HEK293T (cell line): ENCODE measurements around the gene STON2.

ENCODE experiments used
- ARNT ChIP-seq: fragments of 450-650 bp; IDR thresholded peaks from 2 replicates; pipeline ENCODE4 v1.6.1; 2017; ENCODE audit warnings: mild to moderate bottlenecking
- BHLHE40 ChIP-seq: fragments of 450-650 bp; IDR thresholded peaks from 2 replicates; pipeline ENCODE4 v1.6.1; 2016; ENCODE audit warnings: mild to moderate bottlenecking, moderate library complexity, borderline replicate concordance
- CTBP1 ChIP-seq: fragments of 450-650 bp; IDR thresholded peaks from 2 replicates; pipeline ENCODE4 v1.6.1; 2016; ENCODE audit warnings: borderline replicate concordance
- FOXK2 ChIP-seq: fragments of 450-650 bp; IDR thresholded peaks from 2 replicates; pipeline ENCODE4 v1.6.1; 2016; ENCODE audit warnings: mild to moderate bottlenecking
- FOXM1 ChIP-seq: fragments of 450-650 bp; IDR thresholded peaks from 2 replicates; pipeline ENCODE4 v1.6.1; 2017; ENCODE audit warnings: mild to moderate bottlenecking, borderline replicate concordance
- HDGF ChIP-seq: fragments of 450-650 bp; IDR thresholded peaks from 2 replicates; pipeline ENCODE4 v1.6.1; 2017; ENCODE audit warnings: antibody characterized with exemption, borderline replicate concordance
- LEF1 ChIP-seq: fragments of 450-650 bp; IDR thresholded peaks from 2 replicates; pipeline ENCODE4 v1.6.1; 2017; ENCODE audit warnings: mild to moderate bottlenecking, borderline replicate concordance
- NFRKB ChIP-seq: fragments of 450-650 bp; IDR thresholded peaks from 2 replicates; pipeline ENCODE4 v1.6.1; 2016; ENCODE audit warnings: mild to moderate bottlenecking, moderate library complexity
- SP1 ChIP-seq: fragments of 450-650 bp; IDR thresholded peaks from 2 replicates; pipeline ENCODE4 v1.6.1; 2017
- SUZ12 ChIP-seq: fragments of 450-650 bp; IDR thresholded peaks from 2 replicates; pipeline ENCODE4 v1.6.1; 2016; ENCODE audit warnings: mild to moderate bottlenecking
- TARDBP ChIP-seq: fragments of 450-650 bp; IDR thresholded peaks from 2 replicates; pipeline ENCODE4 v1.6.1; 2016
- ZNF384 ChIP-seq: fragments of 450-650 bp; IDR thresholded peaks from 2 replicates; pipeline ENCODE4 v1.6.1; 2016
- TF ChIP-seq, protein P1 (sequence below): fragments of 450-650 bp; IDR thresholded peaks from 2 replicates; pipeline ENCODE4 v1.6.1; 2016

GRCh38 chr14:81390696-81391095 lies 9.4 kb downstream of the STON2 start:
- TF ChIP-seq SP1 (no peak), NFRKB (no peak), FOXM1 (no peak), LEF1 (no peak), HDGF (no peak), TARDBP (no peak), SUZ12 (no peak), BHLHE40 (no peak), FOXK2 (no peak), ARNT (no peak), ZNF384 (no peak), CTBP1 (no peak)
- TF ChIP-seq, protein P1, sequence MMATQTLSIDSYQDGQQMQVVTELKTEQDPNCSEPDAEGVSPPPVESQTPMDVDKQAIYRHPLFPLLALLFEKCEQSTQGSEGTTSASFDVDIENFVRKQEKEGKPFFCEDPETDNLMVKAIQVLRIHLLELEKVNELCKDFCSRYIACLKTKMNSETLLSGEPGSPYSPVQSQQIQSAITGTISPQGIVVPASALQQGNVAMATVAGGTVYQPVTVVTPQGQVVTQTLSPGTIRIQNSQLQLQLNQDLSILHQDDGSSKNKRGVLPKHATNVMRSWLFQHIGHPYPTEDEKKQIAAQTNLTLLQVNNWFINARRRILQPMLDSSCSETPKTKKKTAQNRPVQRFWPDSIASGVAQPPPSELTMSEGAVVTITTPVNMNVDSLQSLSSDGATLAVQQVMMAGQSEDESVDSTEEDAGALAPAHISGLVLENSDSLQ = no peak
